ENCODE measurements around the gene ABHD12. TPM values are rescaled to one million over a fixed set of nuclear protein-coding genes. Genes with fewer than 3 reads are reported as not detected.

Gene ABHD12
- total and polyA plus RNA-seq, 2 donors (not counting 3 experiments of a cell fraction or from before 2014, with no cell fraction given) = 19.2 to 36.0 TPM

DNA sequence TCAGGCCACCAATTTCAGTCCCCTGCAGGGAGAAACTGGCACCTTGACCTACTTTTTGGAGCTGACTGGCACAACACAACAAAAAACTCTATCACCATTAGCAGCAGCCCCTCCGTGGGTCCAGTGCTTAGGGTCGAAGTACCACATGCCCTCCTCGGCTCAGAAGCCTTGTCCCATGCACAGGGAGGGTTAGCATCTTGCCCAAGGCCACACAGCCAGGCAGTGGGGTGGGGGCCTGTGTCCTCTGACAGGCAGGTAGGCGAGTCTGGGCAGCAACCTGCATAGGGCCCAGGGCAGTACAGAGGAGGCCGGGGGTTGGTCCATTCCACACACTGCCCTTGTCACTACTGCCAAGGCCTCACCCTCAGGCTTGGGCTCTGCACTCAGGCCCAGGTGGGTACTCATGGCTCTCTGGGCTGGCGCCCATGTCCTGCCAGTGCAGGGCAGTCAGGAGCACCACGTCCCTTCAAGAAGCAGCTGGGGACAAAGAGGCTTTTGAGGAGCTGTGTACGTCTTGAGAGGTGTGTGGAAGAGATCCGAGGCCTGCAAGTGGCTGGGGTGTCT lies 89.2 kb downstream of the ABHD12 start:
- Histone ChIP-seq H3K27me3 (ENCODE audit: control insufficient read depth in 2 of 2, insufficient read depth in 2 of 2, low read length in 2 of 2) (no peaks in the 10 kb centered on the region), H3K36me3 (ENCODE audit: control insufficient read depth in 2 of 2, extremely low read depth in 1 of 2, insufficient read depth in 2 of 2, low read length in 2 of 2) (peaks cover 3% of the 10 kb centered on the region in 2 experiments), H3K9ac (replicated peaks; ENCODE audit: extremely low read depth, insufficient read depth, low read length) (no peak overlapping the region), H3K9me3 (replicated peaks; ENCODE audit: control insufficient read depth, insufficient read depth, low read length) (no peaks in the 10 kb centered on the region), H3K4me1 (ENCODE audit: control insufficient read depth, extremely low read depth, insufficient read depth, low read length) (no peaks in the 10 kb centered on the region), H4K20me1 (replicated peaks; ENCODE audit: control insufficient read depth, extremely low read depth, insufficient read depth, low read length) (no peaks in the 10 kb centered on the region), H3K27ac (ENCODE audit: insufficient read depth, low read depth, low read length) (no peak overlapping the region), H2AFZ (ENCODE audit: low read depth, low read length) (no peak overlapping the region), H3K79me2 (ENCODE audit: control insufficient read depth, insufficient read depth, low read length) (no peaks in the 10 kb centered on the region), H3K4me3 (replicated peaks in 1 of 3; ENCODE audit: insufficient read depth in 1 of 3, low read depth in 1 of 3, low read length in 3 of 3) (no peak overlapping the region), H3K9me1 (replicated peaks; ENCODE audit: control insufficient read depth, extremely low read depth, insufficient read depth, low read length) (no peaks in the 10 kb centered on the region), H3K4me2 (ENCODE audit: insufficient read depth, low read length) (no peak overlapping the region)
- TF ChIP-seq, protein P1, sequence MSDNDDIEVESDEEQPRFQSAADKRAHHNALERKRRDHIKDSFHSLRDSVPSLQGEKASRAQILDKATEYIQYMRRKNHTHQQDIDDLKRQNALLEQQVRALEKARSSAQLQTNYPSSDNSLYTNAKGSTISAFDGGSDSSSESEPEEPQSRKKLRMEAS (IDR thresholded peaks at IDR 0.05; ENCODE audit: insufficient read depth, insufficient read length) = no peak
- TF ChIP-seq GATA2 (IDR thresholded peaks at IDR 0.05; ENCODE audit: insufficient read depth, insufficient read length, low read depth, low read length) = no peak
- TF ChIP-seq FOS (IDR thresholded peaks at IDR 0.05; ENCODE audit: borderline replicate concordance, insufficient read depth, low read length) = no peak
- no peak for TF ChIP-seq POLR2A (IDR thresholded peaks at IDR 0.05; ENCODE audit: low read depth, low read length)
- TF ChIP-seq JUN (IDR thresholded peaks at IDR 0.05; ENCODE audit: borderline replicate concordance, insufficient read depth, insufficient read length, low read depth) = no peak
- no peak for TF ChIP-seq MYC (IDR thresholded peaks at IDR 0.05; ENCODE audit: low read depth, low read length)
- TF ChIP-seq, protein P2, sequence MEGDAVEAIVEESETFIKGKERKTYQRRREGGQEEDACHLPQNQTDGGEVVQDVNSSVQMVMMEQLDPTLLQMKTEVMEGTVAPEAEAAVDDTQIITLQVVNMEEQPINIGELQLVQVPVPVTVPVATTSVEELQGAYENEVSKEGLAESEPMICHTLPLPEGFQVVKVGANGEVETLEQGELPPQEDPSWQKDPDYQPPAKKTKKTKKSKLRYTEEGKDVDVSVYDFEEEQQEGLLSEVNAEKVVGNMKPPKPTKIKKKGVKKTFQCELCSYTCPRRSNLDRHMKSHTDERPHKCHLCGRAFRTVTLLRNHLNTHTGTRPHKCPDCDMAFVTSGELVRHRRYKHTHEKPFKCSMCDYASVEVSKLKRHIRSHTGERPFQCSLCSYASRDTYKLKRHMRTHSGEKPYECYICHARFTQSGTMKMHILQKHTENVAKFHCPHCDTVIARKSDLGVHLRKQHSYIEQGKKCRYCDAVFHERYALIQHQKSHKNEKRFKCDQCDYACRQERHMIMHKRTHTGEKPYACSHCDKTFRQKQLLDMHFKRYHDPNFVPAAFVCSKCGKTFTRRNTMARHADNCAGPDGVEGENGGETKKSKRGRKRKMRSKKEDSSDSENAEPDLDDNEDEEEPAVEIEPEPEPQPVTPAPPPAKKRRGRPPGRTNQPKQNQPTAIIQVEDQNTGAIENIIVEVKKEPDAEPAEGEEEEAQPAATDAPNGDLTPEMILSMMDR (IDR thresholded peaks at IDR 0.05; ENCODE audit: extremely low read depth in 1 of 2, insufficient read depth in 1 of 2, low read depth in 1 of 2, low read length in 2 of 2) = no peak
- no peak for TF ChIP-seq POLR2AphosphoS5 (IDR thresholded peaks at IDR 0.05; ENCODE audit: insufficient read depth, low read depth, low read length)
- intact Hi-C loops (cut with micrococcal nuclease) = no loop called here
- ChIA-PET POLR2A (no interaction called here), CTCF (interaction anchor here (3.4 to 5.1 kb wide), 2 partner anchors 14 to 98 kb away, joined by 10 to 49 read pairs; no protein-coding TSS in a partner anchor)
- no TSS peak for BruUV-seq (replicated peaks)
- DNase-seq (ENCODE audit: low read depth, low spot score) = no peak
- FAIRE-seq = no peak
- dilution Hi-C loops (cut with MboI; ENCODE audit: extremely low pct_ligation_motif_present, low sequenced_read_pairs) = no loop called here
